22Rv1 (cell line): ENCODE measurements around the gene HDAC6.

Source experiments
- ZFX ChIP-seq: fragments of 450-650 bp; IDR thresholded peaks from 2 replicates; pipeline ENCODE4 v1.6.1; 2017; ENCODE audit warnings: antibody characterized with exemption, borderline replicate concordance
- TF ChIP-seq, protein P1 (sequence below): fragments of 450-650 bp; IDR thresholded peaks from 2 replicates; pipeline ENCODE4 v1.5.1; 2017; ENCODE audit warnings: mild to moderate bottlenecking

DNA sequence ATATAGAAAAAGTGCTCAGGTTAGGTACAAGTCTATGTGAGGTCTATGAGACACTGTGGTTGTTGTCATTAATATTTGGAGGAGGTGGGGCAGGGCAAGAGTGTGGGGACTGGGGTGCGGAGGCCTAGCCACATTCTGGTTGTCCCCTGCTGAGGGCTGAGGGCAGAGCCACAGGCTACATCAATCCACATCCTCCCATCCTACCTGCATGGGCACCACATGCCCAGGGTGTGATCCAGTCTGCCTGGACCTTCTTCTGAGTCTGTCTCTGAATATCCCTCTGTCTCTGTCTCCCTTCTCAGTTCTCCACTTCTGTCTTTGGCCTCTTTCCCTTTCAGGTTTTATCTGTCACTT is 16.7 kb upstream of the HDAC6 start:
- TF ChIP-seq, protein P1, sequence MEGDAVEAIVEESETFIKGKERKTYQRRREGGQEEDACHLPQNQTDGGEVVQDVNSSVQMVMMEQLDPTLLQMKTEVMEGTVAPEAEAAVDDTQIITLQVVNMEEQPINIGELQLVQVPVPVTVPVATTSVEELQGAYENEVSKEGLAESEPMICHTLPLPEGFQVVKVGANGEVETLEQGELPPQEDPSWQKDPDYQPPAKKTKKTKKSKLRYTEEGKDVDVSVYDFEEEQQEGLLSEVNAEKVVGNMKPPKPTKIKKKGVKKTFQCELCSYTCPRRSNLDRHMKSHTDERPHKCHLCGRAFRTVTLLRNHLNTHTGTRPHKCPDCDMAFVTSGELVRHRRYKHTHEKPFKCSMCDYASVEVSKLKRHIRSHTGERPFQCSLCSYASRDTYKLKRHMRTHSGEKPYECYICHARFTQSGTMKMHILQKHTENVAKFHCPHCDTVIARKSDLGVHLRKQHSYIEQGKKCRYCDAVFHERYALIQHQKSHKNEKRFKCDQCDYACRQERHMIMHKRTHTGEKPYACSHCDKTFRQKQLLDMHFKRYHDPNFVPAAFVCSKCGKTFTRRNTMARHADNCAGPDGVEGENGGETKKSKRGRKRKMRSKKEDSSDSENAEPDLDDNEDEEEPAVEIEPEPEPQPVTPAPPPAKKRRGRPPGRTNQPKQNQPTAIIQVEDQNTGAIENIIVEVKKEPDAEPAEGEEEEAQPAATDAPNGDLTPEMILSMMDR: no peak
- TF ChIP-seq ZFX: no peak
